Esophagus muscularis mucosa (tissue), 4 donors: ENCODE results near the gene SEPSECS.

ENCODE experiments used
- EP300 ChIP-seq: sonication (generic); formaldehyde crosslinking; IDR thresholded peaks from one replicate; pipeline ENCODE4 v1.6.1; 2017; ENCODE audit warnings: antibody characterized with exemption
- POLR2A ChIP-seq: fragments of 450-650 bp; IDR thresholded peaks from one replicate; pipeline ENCODE4 v1.6.1; 2017; ENCODE audit warnings: antibody characterized with exemption, moderate library complexity, mild to moderate bottlenecking, low read depth
- POLR2AphosphoS5 ChIP-seq, 2 donors: sonication (generic); formaldehyde crosslinking; IDR thresholded peaks; one replicate each; pipeline ENCODE4 v1.6.1; 2017; ENCODE audit warnings: antibody characterized with exemption in 2 of 2
- TF ChIP-seq, protein P1 (sequence below), 3 experiments: fragments of 200-600 bp in 2 of 3; fragments of 450-650 bp in 1 of 3; sonication (generic) in 2 of 3; IDR thresholded peaks; one replicate each; pipeline ENCODE4 v1.5.1; 2017 to 2019; ENCODE audit warnings: antibody characterized with exemption in 3 of 3, mild to moderate bottlenecking in 2 of 3, moderate library complexity in 1 of 3

DNA sequence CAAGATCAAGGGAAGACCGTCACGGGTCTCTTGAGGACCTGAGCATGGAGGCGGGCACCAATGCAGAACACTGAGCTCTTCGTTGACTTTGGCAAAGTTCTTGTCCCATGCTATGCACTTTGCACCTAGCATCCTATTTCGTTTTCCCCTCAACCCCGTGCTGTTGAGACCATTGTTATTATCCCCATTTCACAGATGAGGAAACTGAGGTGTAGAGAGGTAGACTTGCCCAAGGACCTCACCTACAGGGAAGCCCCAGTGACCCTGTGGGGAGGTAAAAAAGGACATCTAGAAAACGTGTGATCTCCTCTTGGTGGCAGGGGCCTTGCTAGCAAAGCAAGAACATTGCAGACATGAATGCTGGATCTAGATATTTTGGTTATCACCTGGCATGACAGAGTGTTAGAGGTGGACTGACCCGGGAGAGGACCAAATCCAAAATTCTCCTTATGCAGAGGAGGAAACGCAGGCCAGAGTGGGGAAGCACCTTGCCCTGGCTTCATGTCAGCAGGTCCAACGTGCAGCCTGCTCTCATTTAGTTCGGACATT is 48.5 kb downstream of the SEPSECS start:
- no peak for TF ChIP-seq EP300
- TF ChIP-seq, protein P1, sequence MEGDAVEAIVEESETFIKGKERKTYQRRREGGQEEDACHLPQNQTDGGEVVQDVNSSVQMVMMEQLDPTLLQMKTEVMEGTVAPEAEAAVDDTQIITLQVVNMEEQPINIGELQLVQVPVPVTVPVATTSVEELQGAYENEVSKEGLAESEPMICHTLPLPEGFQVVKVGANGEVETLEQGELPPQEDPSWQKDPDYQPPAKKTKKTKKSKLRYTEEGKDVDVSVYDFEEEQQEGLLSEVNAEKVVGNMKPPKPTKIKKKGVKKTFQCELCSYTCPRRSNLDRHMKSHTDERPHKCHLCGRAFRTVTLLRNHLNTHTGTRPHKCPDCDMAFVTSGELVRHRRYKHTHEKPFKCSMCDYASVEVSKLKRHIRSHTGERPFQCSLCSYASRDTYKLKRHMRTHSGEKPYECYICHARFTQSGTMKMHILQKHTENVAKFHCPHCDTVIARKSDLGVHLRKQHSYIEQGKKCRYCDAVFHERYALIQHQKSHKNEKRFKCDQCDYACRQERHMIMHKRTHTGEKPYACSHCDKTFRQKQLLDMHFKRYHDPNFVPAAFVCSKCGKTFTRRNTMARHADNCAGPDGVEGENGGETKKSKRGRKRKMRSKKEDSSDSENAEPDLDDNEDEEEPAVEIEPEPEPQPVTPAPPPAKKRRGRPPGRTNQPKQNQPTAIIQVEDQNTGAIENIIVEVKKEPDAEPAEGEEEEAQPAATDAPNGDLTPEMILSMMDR (IDR thresholded peaks at IDR 0.05), result no peak
- TF ChIP-seq POLR2AphosphoS5 (IDR thresholded peaks at IDR 0.05), result no peak
- TF ChIP-seq POLR2A, result no peak
